SK-N-MC (cell line): ENCODE data around the gene CDSN.

ENCODE experiments used
- EZH2 ChIP-seq: fragments of 200-600 bp; sonication (generic); IDR thresholded peaks from one replicate; pipeline ENCODE4 v1.6.1; 2017; ENCODE audit warnings: antibody characterized with exemption
- FOXP2 ChIP-seq: optimal IDR thresholded peaks from 2 replicates; pipeline ENCODE3; 2011; ENCODE audit warnings: mild to moderate bottlenecking, moderate library complexity; ENCODE audit not compliant: insufficient read depth; ENCODE audit errors: extremely low read length, control extremely low read depth
- POLR2AphosphoS5 ChIP-seq: IDR thresholded peaks from 2 replicates; pipeline ENCODE4 v1.6.1; 2012; ENCODE audit warnings: mild to moderate bottlenecking, low read depth, low read length, borderline replicate concordance

- no peak for TF ChIP-seq POLR2AphosphoS5
- TF ChIP-seq EZH2, result no peak
- TF ChIP-seq FOXP2, result no peak
These were observed 6.3 kb upstream of the CDSN start for GRCh38 chr6:31126396-31127175.
